ENCODE measurements around the gene CES1.
"Not testable (repeated sequence)": the region's sequence is repeated elsewhere in the genome, so short reads cannot be mapped to it uniquely, and the experiment has no call there.

Gene CES1

DNA sequence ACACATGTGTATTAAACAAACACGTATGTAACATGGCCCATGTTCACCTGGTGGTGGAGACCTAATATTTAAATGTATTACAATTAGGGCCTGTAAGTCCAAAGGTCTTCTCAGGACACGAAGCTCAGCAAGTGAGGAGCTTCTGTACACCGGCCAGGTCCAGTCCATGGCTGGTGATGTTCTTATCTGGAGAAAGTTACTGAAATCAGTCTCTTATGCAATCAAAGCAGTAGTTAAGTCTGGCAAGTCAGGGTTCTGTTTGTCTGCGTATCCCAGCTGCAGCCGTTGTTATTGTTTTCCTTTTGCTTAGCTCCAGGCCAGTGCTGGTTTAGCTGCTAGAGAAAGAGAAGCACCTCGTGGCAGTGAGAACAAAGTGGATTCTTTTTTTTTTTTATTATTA lies 41.4 kb downstream of the CES1 start:
- not testable (repeated sequence) for DNase-seq (ENCODE audit: low read depth in 2 of 2)

DNA sequence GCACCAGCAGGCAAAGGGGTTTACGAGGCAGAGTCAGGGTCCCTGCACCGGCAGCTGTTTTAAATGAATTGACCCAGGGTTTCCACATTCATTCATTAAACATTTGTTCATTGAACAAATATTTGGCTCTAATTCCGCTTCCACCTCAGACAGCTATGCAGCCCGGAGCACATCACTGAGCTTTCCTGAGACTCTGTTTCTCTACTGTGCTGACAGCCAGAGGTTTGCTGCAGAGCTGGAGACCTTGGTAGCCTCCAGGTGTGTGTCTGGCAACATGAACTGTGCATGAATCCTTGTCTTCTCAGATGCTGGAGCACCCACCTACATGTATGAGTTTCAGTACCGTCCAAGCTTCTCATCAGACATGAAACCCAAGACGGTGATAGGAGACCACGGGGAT lies 42.7 kb downstream of the CES1 start:
- DNase-seq (ENCODE audit: low read depth in 2 of 2): not testable (repeated sequence)

DNA sequence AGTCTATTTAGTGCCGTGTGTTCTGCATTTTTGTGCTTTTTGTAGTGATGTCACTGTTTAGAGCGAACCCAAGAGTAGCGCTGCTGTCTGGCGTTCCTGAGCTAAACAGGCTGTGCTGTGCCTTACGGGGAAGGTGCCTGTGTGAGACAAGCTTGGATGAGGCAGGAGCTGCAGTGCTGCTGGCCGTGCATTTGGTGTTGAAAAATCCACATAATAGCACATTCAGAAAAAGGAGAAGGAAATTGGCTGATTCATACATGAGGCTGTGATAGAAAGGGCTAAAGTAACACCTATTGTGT lies 50.2 kb downstream of the CES1 start:
- not testable (repeated sequence) for DNase-seq (ENCODE audit: low read depth in 2 of 2)

DNA sequence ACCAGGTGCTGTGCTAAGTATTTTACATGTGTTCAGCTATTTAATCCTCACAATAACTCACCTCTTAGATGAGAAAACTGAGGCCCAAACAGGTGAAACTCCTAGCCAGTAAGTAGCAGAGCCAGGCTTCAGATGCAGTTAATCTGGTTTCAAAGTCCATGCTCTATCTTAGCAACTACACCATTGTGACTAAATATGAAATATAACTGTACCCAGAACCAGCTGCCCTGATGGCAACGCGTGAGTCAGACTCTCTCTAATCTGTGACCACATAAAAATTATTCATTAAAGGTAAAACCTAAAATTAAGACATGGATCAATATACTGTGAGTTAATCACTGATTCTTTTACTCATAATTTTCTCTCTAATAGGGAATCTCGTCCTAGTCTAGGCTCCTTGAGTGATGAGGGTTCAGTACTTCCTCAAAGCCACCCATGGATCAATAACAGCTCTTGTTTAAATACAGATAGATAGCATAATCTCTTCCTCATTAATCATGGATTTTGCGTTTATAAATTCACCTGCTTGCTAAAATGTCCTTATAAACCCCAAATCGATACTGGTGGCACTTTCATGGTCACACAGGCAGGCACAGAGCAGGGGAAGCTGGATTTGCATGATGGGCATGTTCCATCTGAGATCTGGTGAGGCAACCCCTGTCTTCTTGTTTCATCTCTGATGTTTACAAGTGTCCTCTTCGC lies 50.7 kb downstream of the CES1 start:
- not testable (repeated sequence) for DNase-seq (ENCODE audit: low read depth in 2 of 2)

DNA sequence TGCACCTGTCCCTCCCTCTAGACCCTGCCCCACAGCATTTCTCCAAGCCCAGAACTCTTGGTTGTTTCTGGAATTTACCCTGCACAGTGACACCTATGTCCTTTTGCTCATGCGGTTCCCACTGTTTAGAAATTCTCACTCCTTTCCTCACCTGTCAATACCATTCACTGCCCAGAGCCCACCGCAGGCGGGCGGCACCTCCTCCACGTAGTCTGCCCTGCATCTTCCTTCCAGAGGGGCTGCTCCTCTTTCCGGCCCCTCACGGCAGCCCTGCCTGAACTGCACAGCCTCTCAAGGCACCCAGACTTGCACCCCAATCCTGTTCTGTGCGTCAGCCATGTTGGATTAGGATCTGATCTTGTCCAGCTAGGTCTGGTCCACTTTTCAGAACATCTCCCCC lies 51.4 kb downstream of the CES1 start:
- not testable (repeated sequence) for DNase-seq (ENCODE audit: low read depth in 2 of 2)

DNA sequence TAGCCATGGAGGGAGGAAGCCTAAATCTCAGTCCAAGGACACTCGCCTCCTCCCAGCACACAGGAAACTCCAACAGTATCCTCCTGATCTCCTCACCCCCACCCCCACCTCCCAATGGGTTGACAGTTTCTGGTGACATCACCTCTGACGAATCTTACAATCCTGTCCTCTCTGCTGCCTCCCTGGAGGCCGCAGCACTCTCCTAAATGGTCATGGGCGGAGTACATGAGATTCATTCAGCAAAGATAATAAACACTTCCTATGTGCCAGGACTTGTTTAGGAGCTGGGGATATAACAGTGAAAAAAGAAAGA lies 52.8 kb downstream of the CES1 start:
- not testable (repeated sequence) for DNase-seq (ENCODE audit: low read depth in 2 of 2)

DNA sequence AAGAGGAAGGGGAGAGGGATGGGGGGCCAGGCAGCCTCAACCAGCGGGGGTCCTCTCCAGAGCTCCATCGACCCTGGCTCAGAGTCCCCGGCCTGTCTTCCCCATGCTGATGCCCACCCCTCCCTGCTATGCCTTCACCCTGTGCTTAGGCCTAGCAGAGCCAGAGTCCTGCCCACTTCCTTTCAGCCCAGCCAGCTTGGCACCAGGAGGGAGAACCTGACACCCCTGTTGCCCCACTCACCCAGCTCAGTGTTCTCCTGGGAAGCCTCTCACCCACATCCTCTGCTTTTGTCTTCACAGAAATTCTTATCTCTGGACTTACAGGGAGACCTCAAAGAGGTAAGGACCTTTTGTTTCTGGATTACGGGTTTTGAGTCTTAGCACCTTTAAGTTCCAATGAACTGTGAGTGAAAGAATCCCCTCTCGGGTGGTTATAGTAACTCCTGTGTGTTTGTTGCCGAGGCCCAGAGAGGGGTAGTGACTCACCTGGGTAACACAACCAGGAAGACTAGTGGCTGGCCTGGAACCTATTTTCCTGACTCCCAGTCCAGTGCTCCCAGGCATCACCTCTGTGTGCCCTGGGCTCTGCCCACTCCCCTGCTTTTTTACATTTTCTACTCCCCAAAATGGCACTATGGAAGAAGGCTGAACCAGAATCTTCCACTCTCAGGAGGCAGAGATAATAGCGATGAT lies 53.3 kb downstream of the CES1 start:
- no peak for DNase-seq (ENCODE audit: low read depth in 2 of 2)

DNA sequence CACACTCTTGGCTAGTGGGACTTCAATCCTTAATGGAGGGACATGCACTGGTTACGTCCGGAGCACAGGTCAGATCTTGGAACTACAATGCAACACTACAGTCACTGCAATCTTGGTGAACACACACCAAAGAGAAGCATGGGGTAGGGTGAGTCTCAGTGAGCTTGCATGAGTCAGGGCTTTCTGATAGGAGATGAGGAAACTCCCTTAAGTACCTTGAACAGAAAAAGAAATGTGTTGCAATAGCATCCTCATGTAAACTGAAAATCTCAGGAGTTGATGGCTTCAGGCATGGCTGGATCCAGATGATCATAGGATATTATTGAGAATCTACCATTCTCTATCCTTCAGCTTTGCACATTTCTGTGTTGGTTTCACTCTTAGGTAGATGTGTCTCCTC lies 54.1 kb downstream of the CES1 start:
- no peak for DNase-seq (ENCODE audit: low read depth in 2 of 2)

DNA sequence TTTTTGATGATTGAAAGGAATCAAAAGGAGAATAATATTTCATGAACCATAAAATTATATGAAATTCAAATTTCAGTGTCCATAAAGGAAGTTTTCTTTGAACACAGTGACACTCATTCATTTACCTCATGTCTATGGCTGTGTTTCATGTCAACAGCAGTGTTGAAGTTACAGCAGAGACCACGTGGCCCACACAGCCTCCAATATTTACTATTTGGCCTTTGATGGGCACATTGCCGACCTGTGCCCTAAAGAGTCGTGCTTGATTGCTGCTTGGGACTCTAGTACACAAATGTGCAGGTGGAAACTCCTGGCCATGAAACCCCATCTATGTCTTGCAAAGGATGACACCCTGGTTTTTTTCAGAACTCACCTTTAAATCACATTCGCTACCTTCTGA lies 57.0 kb downstream of the CES1 start:
- no peak for DNase-seq (ENCODE audit: low read depth in 2 of 2)

DNA sequence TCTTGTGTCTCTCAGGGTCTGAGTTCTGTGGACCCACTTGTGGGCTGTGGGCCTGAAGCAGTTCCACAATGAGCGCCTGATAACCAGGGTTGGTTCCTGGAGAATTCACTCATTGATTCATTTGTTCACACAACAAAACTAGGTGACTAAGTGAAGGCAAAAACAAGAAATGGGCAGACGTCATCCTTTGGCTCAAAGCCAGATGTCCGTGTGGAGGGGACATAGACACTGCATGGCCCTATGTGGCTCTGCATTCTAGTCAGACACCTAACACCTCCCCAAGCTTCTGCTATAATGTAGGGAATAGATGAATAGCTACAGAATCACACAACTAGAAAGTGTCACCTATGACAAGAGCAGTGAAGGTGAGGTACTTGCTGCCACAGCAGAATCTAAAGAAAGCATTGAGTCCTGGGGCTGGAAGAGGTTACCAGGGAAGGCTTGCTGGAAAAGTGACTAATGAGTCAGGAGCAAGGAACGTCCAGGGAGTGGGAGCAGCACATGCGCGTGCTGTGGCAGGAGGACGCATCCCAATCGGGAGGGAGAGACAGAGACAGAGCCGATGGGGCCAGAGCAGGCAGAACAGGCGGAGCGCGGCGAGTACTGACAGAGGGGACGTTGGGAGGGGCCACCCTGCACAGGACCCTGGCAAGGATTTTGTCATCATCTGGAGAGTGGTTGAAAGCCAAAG lies 58.9 kb downstream of the CES1 start:
- no peak for DNase-seq (ENCODE audit: low read depth in 2 of 2)

DNA sequence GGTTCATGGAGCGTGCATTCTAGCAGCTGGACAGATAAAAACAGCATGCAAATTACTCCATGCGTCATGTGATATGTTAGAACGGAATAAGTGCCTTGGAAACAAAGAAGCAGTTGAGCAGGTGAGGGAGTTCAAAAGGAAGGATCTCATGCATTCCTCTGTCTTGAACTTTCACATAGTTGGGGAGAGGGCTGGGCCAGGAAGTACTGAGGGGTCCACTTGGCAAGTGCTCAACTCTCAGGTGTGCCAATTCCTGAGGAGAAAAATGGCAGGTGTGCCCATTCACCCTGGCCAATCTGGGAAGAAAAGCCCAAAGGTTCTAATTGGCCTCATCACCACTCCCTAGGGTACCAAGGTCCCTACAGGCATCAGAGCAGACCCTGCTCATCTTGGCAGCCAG lies 67.7 kb downstream of the CES1 start:
- no peak for DNase-seq (ENCODE audit: low read depth in 2 of 2)

DNA sequence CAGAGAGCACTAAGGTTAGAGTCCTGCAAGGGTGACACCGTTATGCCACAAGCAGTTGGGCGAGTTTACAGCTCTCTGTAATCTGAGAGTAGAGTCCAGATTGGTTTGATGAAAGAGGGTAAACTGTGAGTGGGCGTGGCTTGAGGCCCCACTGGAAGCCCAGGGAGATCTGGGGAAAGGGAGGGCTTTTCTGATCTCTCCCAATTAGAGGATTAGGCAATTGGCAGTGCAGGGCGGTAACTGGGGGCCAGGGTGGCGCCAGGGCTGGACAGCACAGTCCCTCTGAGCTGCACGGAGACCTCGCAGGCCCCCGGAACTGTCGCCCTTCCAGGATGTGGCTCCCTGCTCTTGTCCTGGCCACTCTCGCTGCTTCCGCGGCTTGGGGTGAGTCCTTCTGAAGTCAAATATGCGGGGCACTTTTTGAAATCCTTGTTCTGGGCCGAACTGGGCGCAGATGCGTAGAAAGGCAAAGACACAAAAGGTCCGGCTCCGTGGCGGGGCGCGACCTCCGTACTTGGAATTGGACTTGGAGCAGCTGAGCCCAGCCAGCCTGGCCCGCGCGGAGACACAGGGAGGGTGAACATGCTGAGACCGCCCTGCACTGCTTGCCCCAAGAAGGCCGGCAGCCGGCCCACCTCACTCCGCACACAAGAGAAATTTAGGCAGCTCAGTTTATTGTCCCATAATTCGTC lies 72.4 kb downstream of the CES1 start:
- DNase-seq (ENCODE audit: low read depth in 2 of 2): no peak

DNA sequence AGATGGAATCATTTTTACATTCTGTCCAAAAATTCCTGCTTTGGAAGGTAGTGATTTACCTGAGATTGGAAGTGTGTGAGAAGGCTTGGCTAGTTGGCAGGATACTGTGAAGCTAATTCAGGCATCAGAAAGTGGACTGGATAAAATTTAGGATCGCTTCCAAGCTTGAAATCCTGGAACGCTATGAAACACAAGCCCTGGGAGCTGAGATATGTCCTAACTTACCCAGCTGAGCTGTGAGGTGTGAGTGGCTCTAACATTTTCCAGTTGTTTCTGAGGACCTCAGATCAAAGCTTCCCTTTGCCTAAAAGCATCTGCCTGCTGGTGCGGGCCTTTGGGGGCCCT lies 73.0 kb downstream of the CES1 start:
- not testable (repeated sequence) for DNase-seq (ENCODE audit: low read depth in 2 of 2)

DNA sequence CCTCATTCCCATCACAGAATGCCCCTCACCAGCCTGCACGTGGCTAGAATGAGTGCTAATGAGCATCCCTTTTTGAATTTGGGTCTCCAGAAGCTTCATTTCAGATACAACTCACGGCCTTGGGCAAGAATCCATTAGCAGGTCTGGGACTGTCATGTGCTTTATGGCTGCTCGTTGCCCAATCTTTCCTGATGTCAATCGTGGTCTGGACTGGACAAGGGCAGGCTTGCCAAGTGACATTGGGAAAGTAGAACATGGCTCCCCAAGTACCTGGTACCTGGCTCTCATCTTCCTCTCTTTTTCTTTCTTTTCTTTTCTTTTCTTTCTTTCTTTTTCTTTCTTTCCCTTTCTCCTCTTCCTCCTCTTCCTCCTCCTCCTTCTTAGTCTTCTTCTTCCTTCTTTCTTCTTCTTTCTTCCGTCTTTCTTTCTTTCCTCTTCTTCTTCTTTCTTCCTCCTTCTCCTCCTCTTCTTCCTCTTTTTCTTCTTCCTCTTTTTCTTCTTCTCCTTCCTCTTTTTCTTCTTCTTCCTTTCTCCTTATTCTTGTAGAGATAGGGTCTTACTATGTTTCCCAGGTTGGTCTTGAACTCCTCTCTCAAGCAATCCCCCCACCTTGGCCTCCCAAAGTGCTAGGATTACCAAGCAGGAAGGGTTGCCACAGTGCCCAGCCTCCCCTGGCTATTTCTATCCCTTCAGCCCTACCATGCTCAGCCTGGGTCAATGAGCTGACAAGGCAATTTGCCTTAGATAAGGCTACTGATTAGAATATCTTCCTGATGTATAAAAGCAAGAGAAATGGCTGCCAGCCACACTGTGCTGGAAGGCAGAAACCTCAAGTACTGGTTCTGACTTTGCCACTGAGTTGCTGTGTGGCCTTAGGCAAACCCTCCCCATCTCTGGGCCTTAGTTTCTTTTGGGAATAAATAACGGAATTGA lies 75.0 kb downstream of the CES1 start:
- DNase-seq (ENCODE audit: low read depth in 2 of 2): not testable (repeated sequence)

DNA sequence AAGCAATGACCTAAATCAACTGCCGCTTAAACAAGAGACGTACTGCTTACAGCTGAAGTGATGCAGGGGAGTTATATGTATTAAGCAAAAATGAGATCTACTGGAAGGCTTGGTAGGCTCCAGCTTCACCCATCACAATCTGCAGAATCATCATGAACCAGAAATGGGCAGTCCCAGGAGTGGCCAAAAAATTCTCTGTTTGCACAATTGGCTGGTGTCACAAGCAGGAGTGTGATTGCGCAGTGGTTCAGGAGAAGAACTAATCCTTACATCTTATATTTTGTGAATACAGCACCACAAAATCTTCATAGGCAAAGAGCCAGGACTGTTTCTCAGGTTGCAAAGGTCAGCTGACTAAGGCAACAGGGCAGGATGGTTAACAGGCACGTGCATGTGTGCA lies 75.9 kb downstream of the CES1 start:
- no peak for DNase-seq (ENCODE audit: low read depth in 2 of 2)

DNA sequence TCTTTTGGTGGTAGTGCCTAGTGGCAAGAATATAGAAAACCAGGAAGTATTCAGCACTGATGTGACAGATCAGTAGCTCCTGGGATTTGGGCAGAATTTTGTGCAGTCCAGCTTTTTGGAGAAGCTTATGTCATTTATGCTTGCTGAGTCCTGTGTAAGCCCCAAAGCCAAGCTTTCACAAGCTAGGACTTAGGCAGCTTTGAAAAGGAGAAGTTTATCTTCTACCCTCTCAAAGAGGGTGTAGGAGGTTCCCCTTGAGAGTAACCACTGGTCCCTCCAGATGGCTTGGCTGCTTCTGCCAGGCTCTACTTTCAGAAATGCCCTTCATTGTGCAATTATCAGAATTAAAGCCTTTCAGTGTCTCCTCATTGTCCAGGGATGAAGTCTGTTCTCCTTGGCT lies 78.8 kb downstream of the CES1 start:
- DNase-seq (ENCODE audit: low read depth in 2 of 2): no peak

DNA sequence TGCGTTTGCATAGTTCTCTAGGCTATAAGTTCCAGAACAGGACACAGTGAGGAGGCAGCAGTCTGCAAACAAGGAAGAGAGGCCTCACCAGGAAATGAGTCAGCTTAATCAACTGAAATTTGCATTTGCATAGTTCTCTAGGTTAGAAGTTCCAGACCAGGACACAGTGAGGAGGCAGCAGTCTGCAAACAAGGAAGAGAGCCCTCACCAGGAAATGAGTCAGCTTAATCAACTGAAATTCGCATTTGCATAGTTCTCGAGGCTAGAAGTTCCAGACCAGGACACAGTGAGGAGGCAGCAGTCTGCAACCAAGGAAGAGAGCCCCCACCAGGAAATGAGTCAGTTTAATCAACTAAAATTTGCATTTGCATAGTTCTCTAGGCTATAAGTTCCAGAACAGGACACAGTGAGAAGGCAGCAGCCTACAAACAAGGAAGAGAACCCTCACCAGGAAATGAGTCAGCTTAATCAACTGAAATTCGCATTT lies 79.7 kb downstream of the CES1 start:
- not testable (repeated sequence) for DNase-seq (ENCODE audit: low read depth in 2 of 2)
